Endothelial cell of umbilical vein (primary cell): ENCODE results near the gene MYO5B. TPM values are rescaled to one million over a fixed set of nuclear protein-coding genes. Genes with fewer than 3 reads are reported as not detected.

ENCODE experiments used
- BruUV-seq: library from RNA; stranded (reverse); fragments of 400-500 nt; replicated peaks from 2 replicates; lab custom pipeline; 2021; lab: Mats Ljungman, UMichigan
- CTCF ChIA-PET: fragments of 300-600, 350-600 bp; sonication (Branson Sonifier 250); formaldehyde crosslinking; loops from one replicate; lab custom pipeline; 2021; ENCODE audit warnings: antibody characterized with exemption, inconsistent platforms; lab: Charles Lee
- POLR2A ChIA-PET: fragments of 300-600, 350-600 bp; sonication (Branson Sonifier 250); formaldehyde crosslinking; loops from one replicate; lab custom pipeline; 2021; ENCODE audit warnings: antibody characterized with exemption, inconsistent platforms; lab: Charles Lee
- DNase-seq: peaks from one replicate; pipeline ENCODE4 v3.0.0-alpha.2; 2011; ENCODE audit warnings: low read depth, low spot score
- FAIRE-seq: peaks from 2 replicates; lab custom pipeline; 2011; peaks lifted over from hg19 to GRCh38; lab: Jason Lieb, UNC
- H2AFZ ChIP-seq: 2 replicates; pipeline ENCODE4 v1.6.0; 2012; ENCODE audit warnings: low read depth, low read length, control low read depth, inconsistent platforms
- H3K27ac ChIP-seq: 2 replicates; pipeline ENCODE4 v1.5.1; 2011; ENCODE audit warnings: low read depth, mild to moderate bottlenecking, control low read depth, low read length, moderate library complexity; ENCODE audit not compliant: insufficient read depth
- H3K27me3 ChIP-seq, 2 experiments: 2 replicates each; pipeline versions ENCODE4 v1.6.0 to v1.6.1; 2011; ENCODE audit warnings: low read length in 2 of 2, mixed read lengths in 1 of 2; ENCODE audit not compliant: control insufficient read depth in 2 of 2, insufficient read depth in 2 of 2
- H3K36me3 ChIP-seq, 2 experiments: 2 replicates in 1 of 2; 3 replicates in 1 of 2; pipeline ENCODE4 v1.5.1; 2011; ENCODE audit warnings: low read length in 2 of 2, mild to moderate bottlenecking in 1 of 2, moderate library complexity in 1 of 2; ENCODE audit not compliant: control insufficient read depth in 2 of 2, insufficient read depth in 2 of 2; ENCODE audit errors: extremely low read depth in 1 of 2
- H3K4me1 ChIP-seq: 3 replicates; pipeline ENCODE4 v1.5.1; 2011; ENCODE audit warnings: mild to moderate bottlenecking, low read length; ENCODE audit not compliant: control insufficient read depth, insufficient read depth; ENCODE audit errors: extremely low read depth
- H3K4me2 ChIP-seq: 2 replicates; pipeline ENCODE4 v1.6.1; 2011; ENCODE audit warnings: low read length, control low read depth, mixed read lengths; ENCODE audit not compliant: insufficient read depth
- H3K4me3 ChIP-seq, 3 experiments: fragments of 200-600 bp in 1 of 3; sonication (generic), shearing (Covaris generic) in 1 of 3; replicated peaks in 1 of 3; 2 replicates each; pipeline ENCODE4 v1.5.1; 2011 to 2016; ENCODE audit warnings: control low read depth in 3 of 3, low read length in 3 of 3, mild to moderate bottlenecking in 2 of 3, inconsistent platforms in 1 of 3, low read depth in 1 of 3, moderate library complexity in 1 of 3; ENCODE audit not compliant: insufficient read depth in 1 of 3
- H3K79me2 ChIP-seq: 2 replicates; pipeline ENCODE4 v1.6.0; 2012; ENCODE audit warnings: low read length, inconsistent platforms; ENCODE audit not compliant: control insufficient read depth, insufficient read depth
- H3K9ac ChIP-seq: replicated peaks from 2 replicates; pipeline ENCODE3; 2011; ENCODE audit warnings: low read length, control low read depth; ENCODE audit not compliant: insufficient read depth; ENCODE audit errors: extremely low read depth
- H3K9me1 ChIP-seq: replicated peaks from 3 replicates; pipeline ENCODE4 v1.6.0; 2011; ENCODE audit warnings: mild to moderate bottlenecking, low read length; ENCODE audit not compliant: control insufficient read depth, insufficient read depth; ENCODE audit errors: extremely low read depth
- H3K9me3 ChIP-seq: replicated peaks from 2 replicates; pipeline ENCODE4 v1.5.1; 2012; ENCODE audit warnings: low read length, inconsistent platforms; ENCODE audit not compliant: control insufficient read depth, insufficient read depth
- H4K20me1 ChIP-seq: replicated peaks from 2 replicates; pipeline ENCODE3; 2011; ENCODE audit warnings: mild to moderate bottlenecking, low read length; ENCODE audit not compliant: control insufficient read depth, insufficient read depth; ENCODE audit errors: extremely low read depth
- CTCF ChIP-seq, 2 donors: IDR thresholded peaks; 1 replicate in 1 of 2; 2 replicates in 1 of 2; pipeline ENCODE4 v1.5.1; 2011; ENCODE audit warnings: low read length in 2 of 2, mild to moderate bottlenecking in 2 of 2, moderate library complexity in 2 of 2, control low read depth in 1 of 2, inconsistent platforms in 1 of 2, low read depth in 1 of 2; ENCODE audit not compliant: insufficient read depth in 1 of 2; ENCODE audit errors: extremely low read depth in 1 of 2
- EZH2 ChIP-seq: IDR thresholded peaks from 2 replicates; pipeline ENCODE4 v1.6.1; 2012; ENCODE audit warnings: borderline replicate concordance, low read depth, mild to moderate bottlenecking, moderate library complexity, low read length, inconsistent platforms; ENCODE audit not compliant: severe bottlenecking
- FOS ChIP-seq: IDR thresholded peaks from 2 replicates; pipeline ENCODE4 v1.6.1; 2011; ENCODE audit warnings: mild to moderate bottlenecking, low read length, moderate library complexity, borderline replicate concordance; ENCODE audit not compliant: insufficient read depth
- GATA2 ChIP-seq: IDR thresholded peaks from 2 replicates; pipeline ENCODE4 v1.7.0; 2011; ENCODE audit warnings: low read depth, mild to moderate bottlenecking, moderate library complexity, mixed read lengths, low read length; ENCODE audit not compliant: insufficient read length, insufficient read depth
- JUN ChIP-seq: IDR thresholded peaks from 2 replicates; pipeline ENCODE4 v1.6.1; 2011; ENCODE audit warnings: borderline replicate concordance, low read depth; ENCODE audit not compliant: insufficient read length, insufficient read depth
- MAX ChIP-seq: IDR thresholded peaks from 2 replicates; pipeline ENCODE4 v1.6.1; 2011; ENCODE audit not compliant: insufficient read depth, insufficient read length
- MYC ChIP-seq: IDR thresholded peaks from one replicate; pipeline ENCODE4 v1.6.1; 2011; ENCODE audit warnings: mild to moderate bottlenecking, low read depth, low read length
- POLR2A ChIP-seq: IDR thresholded peaks from 2 replicates; pipeline ENCODE4 v1.6.1; 2012; ENCODE audit warnings: low read depth, mild to moderate bottlenecking, control low read depth, low read length
- POLR2AphosphoS5 ChIP-seq: IDR thresholded peaks from 2 replicates; pipeline ENCODE4 v1.6.1; 2012; ENCODE audit warnings: low read depth, mild to moderate bottlenecking, control low read depth, low read length, moderate library complexity; ENCODE audit not compliant: insufficient read depth
- dilution Hi-C: fragments of 300-500 bp; cut with MboI; formaldehyde crosslinking; loops from one replicate; pipeline ENCODE4 v1.15.0; 2019; ENCODE audit warnings: low sequenced_read_pairs; ENCODE audit not compliant: extremely low pct_ligation_motif_present
- intact Hi-C: fragments of 100-400 bp; cut with micrococcal nuclease; formaldehyde crosslinking; loops from one replicate; pipeline ENCODE4 v1.10.0; 2022
- polyA plus RNA-seq, 4 experiments: library from polyadenylated mRNA; depleted of rRNA in 3 of 4; stranded (reverse) in 3 of 4; unstranded in 1 of 4; fragments of >200 nt; gene quantifications; 2 replicates each; pipeline versions ENCODE4 v1.2.1 to v1.2.3, GENCODE V29; 2011 to 2012; ENCODE audit warnings: missing spikeins in 1 of 4
- total RNA-seq: library from RNA; stranded (reverse); gene quantifications from 2 replicates; pipeline ENCODE4 v1.2.3, GENCODE V29; 2021

MYO5B gene
- total and polyA plus RNA-seq, 2 donors (not counting 3 experiments of a cell fraction or from before 2014, with no cell fraction given) = 0.54 to 1.1 TPM

GRCh38 chr18:50177294-50177992 lies 17.5 kb downstream of the MYO5B start:
- no peak for TF ChIP-seq MAX
- TF ChIP-seq FOS = no peak
- TF ChIP-seq GATA2 = no peak
- TF ChIP-seq POLR2A = no peak
- TF ChIP-seq EZH2 = no peak
- TF ChIP-seq POLR2AphosphoS5 = no peak
- TF ChIP-seq MYC = no peak
- no peak for TF ChIP-seq JUN
- TF ChIP-seq CTCF (IDR thresholded peaks at IDR 0.05; ENCODE audit: extremely low read depth in 1 of 2, insufficient read depth in 1 of 2, low read depth in 1 of 2, low read length in 2 of 2) = no peak
- ChIA-PET POLR2A (no interaction called here), CTCF (interaction anchor here (2.2 kb wide), 1 partner anchor 26 kb away, joined by 7 read pairs; no protein-coding TSS in a partner anchor)
- peaks cover 0 to 3% of the 10 kb centered on the region in 2 experiments for H3K27me3 ChIP-seq
- no peak overlapping the region for H3K27ac ChIP-seq
- H3K4me1 ChIP-seq = no peaks in the 10 kb centered on the region
- no peak overlapping the region for H2AFZ ChIP-seq
- FAIRE-seq (no peak), DNase-seq (no peak)
- no TSS peak for BruUV-seq
- no peak overlapping the region for H3K9ac ChIP-seq
- H3K9me3 ChIP-seq = no peaks in the 10 kb centered on the region
- no peaks in the 10 kb centered on the region for H4K20me1 ChIP-seq
- dilution Hi-C loops = no loop called here
- H3K36me3 ChIP-seq = no peaks in the 10 kb centered on the region
- no peak overlapping the region for H3K4me3 ChIP-seq
- no peak overlapping the region for H3K4me2 ChIP-seq
- no peaks in the 10 kb centered on the region for H3K79me2 ChIP-seq
- no peaks in the 10 kb centered on the region for H3K9me1 ChIP-seq
- intact Hi-C loops = no loop called here
